HG03039 (cell line): ENCODE measurements around the gene SND1.
"Not testable (repeated sequence)": the region's sequence is repeated elsewhere in the genome, so short reads cannot be mapped to it uniquely, and the experiment has no call there.

ENCODE experiments used
- ATAC-seq: cut with Tn5 transposase; IDR thresholded peaks from one replicate; pipeline ENCODE4 v1.9.1; 2021; ENCODE audit warnings: mild to moderate bottlenecking, moderate library complexity; ENCODE audit not compliant: unreplicated experiment

Gene SND1

GRCh38 chr7:127822822-127823508 is 171.0 kb downstream of the SND1 start:
- no peak for ATAC-seq

- ATAC-seq: no peak
These were observed 172.7 kb downstream of the SND1 start for GRCh38 chr7:127824682-127825081.

- no peak for ATAC-seq
These were observed 177.0 kb downstream of the SND1 start for GRCh38 chr7:127828843-127829500.

- no peak for ATAC-seq
These were observed 179.6 kb downstream of the SND1 start for GRCh38 chr7:127831318-127832219.

GRCh38 chr7:127832592-127832991 is 180.6 kb downstream of the SND1 start:
- no peak for ATAC-seq

- ATAC-seq: no peak
These were observed 181.6 kb downstream of the SND1 start for GRCh38 chr7:127833641-127834040.

GRCh38 chr7:127835679-127836078 is 183.7 kb downstream of the SND1 start:
- no peak for ATAC-seq

- not testable (repeated sequence) for ATAC-seq
These were observed 185.9 kb downstream of the SND1 start for GRCh38 chr7:127837816-127838410.

- ATAC-seq: no peak
These were observed 186.9 kb downstream of the SND1 start for GRCh38 chr7:127838816-127839415.

- no peak for ATAC-seq
These were observed 188.4 kb downstream of the SND1 start for GRCh38 chr7:127840226-127840951.

- no peak for ATAC-seq
These were observed 192.2 kb downstream of the SND1 start for GRCh38 chr7:127844165-127844564.

GRCh38 chr7:127844707-127845331 is 192.8 kb downstream of the SND1 start:
- ATAC-seq: no peak

- no peak for ATAC-seq
These were observed 193.7 kb downstream of the SND1 start for GRCh38 chr7:127845522-127846214.

- ATAC-seq: no peak
These were observed 195.6 kb downstream of the SND1 start for GRCh38 chr7:127847641-127848040.

- ATAC-seq: no peak
These were observed 196.2 kb downstream of the SND1 start for GRCh38 chr7:127848241-127848640.

GRCh38 chr7:127850195-127850594 is 198.2 kb downstream of the SND1 start:
- peak; percentile 55 for ATAC-seq

GRCh38 chr7:127854383-127854782 is 202.4 kb downstream of the SND1 start:
- ATAC-seq: no peak

GRCh38 chr7:127857464-127857841 is 205.5 kb downstream of the SND1 start:
- no peak for ATAC-seq
